ENCODE measurements around the gene GKN1. TPM values are rescaled to one million over a fixed set of nuclear protein-coding genes. Genes with fewer than 3 reads are reported as not detected.

Gene GKN1
- total RNA-seq, 1 experiment from 2014 or later: not detected

DNA sequence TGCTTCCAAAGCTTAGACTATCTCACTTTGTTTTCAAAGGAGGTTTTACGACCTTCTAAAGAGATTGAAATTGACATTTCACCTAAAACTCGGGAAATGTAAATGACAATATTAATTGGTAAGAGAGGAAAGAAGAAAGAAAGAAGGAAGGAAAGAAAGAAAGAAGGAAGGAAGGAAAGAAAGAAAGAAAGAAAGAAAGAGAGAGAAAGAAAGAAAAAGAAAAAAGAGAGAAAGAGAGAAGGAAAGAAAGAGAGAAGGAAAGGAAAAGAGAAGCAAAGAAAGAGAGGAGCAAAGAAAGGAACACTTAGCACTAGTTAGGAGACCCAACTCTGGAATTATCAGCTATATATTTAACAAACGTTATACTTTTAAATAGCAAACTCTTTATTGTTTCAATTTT, 3.7 kb downstream of the GKN1 start:
- no peaks in the 10 kb centered on the region for H3K9me3 ChIP-seq (ENCODE audit: low read depth, low read length, poor library complexity, severe bottlenecking)
- H3K27me3 ChIP-seq (replicated peaks; ENCODE audit: insufficient read depth, low read depth, low read length, poor library complexity): no peaks in the 10 kb centered on the region
- intact Hi-C loops (cut with micrococcal nuclease; ENCODE audit: unreplicated experiment): no loop called here
- H3K4me3 ChIP-seq (ENCODE audit: low read depth, low read length, poor library complexity, severe bottlenecking): no peak overlapping the region
- H3K27ac ChIP-seq (ENCODE audit: low read depth, low read length, poor library complexity, severe bottlenecking): no peak overlapping the region
- ChIA-PET CTCF (no interaction called here), POLR2A (ENCODE audit: low non-redundant PET) (no interaction called here)
- DNase-seq (ENCODE audit: low spot score): no peak
- BruUV-seq (replicated peaks): no TSS peak
- TF ChIP-seq, protein P1, sequence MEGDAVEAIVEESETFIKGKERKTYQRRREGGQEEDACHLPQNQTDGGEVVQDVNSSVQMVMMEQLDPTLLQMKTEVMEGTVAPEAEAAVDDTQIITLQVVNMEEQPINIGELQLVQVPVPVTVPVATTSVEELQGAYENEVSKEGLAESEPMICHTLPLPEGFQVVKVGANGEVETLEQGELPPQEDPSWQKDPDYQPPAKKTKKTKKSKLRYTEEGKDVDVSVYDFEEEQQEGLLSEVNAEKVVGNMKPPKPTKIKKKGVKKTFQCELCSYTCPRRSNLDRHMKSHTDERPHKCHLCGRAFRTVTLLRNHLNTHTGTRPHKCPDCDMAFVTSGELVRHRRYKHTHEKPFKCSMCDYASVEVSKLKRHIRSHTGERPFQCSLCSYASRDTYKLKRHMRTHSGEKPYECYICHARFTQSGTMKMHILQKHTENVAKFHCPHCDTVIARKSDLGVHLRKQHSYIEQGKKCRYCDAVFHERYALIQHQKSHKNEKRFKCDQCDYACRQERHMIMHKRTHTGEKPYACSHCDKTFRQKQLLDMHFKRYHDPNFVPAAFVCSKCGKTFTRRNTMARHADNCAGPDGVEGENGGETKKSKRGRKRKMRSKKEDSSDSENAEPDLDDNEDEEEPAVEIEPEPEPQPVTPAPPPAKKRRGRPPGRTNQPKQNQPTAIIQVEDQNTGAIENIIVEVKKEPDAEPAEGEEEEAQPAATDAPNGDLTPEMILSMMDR (conservative IDR thresholded peaks at IDR 0.05; ENCODE audit: low read depth, low read length): no peak
- no peak for TF ChIP-seq EZH2 (IDR thresholded peaks at IDR 0.05; ENCODE audit: borderline replicate concordance, low read depth, low read length, poor library complexity, severe bottlenecking)
- no peaks in the 10 kb centered on the region for H3K4me1 ChIP-seq (ENCODE audit: insufficient read depth, low read length, poor library complexity, severe bottlenecking)
- H3K36me3 ChIP-seq (ENCODE audit: insufficient read depth, low read length, poor library complexity, severe bottlenecking): no peaks in the 10 kb centered on the region

DNA sequence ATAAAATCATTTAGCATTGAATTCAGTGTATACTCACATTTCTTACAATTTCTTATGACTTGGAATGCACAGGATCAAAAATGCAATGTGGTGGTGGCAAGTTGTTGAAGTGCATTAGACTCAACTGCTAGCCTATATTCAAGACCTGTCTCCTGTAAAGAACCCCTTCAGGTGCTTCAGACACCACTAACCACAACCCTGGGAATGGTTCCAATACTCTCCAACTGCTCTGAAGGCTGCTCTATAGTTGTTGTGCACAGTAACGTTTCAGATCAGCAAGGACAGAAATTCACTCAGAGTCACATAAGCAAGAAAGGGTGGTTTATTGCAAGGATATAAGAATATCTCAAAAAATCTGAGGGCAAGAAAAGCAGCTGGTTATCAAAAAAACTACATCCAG, 6.5 kb downstream of the GKN1 start:
- H3K9me3 ChIP-seq (ENCODE audit: low read depth, low read length, poor library complexity, severe bottlenecking): no peaks in the 10 kb centered on the region
- H3K4me3 ChIP-seq (ENCODE audit: low read depth, low read length, poor library complexity, severe bottlenecking): no peak overlapping the region
- intact Hi-C loops (cut with micrococcal nuclease; ENCODE audit: unreplicated experiment): no loop called here
- no peak for DNase-seq (ENCODE audit: low spot score)
- ChIA-PET POLR2A (ENCODE audit: low non-redundant PET) (no interaction called here), CTCF (no interaction called here)
- no peaks in the 10 kb centered on the region for H3K36me3 ChIP-seq (ENCODE audit: insufficient read depth, low read length, poor library complexity, severe bottlenecking)
- no peak overlapping the region for H3K27ac ChIP-seq (ENCODE audit: low read depth, low read length, poor library complexity, severe bottlenecking)
- no peak for TF ChIP-seq EZH2 (IDR thresholded peaks at IDR 0.05; ENCODE audit: borderline replicate concordance, low read depth, low read length, poor library complexity, severe bottlenecking)
- TF ChIP-seq, protein P1 (conservative IDR thresholded peaks at IDR 0.05; ENCODE audit: low read depth, low read length): no peak
- no peaks in the 10 kb centered on the region for H3K27me3 ChIP-seq (replicated peaks; ENCODE audit: insufficient read depth, low read depth, low read length, poor library complexity)
- no TSS peak for BruUV-seq (replicated peaks)
- H3K4me1 ChIP-seq (ENCODE audit: insufficient read depth, low read length, poor library complexity, severe bottlenecking): no peaks in the 10 kb centered on the region

DNA sequence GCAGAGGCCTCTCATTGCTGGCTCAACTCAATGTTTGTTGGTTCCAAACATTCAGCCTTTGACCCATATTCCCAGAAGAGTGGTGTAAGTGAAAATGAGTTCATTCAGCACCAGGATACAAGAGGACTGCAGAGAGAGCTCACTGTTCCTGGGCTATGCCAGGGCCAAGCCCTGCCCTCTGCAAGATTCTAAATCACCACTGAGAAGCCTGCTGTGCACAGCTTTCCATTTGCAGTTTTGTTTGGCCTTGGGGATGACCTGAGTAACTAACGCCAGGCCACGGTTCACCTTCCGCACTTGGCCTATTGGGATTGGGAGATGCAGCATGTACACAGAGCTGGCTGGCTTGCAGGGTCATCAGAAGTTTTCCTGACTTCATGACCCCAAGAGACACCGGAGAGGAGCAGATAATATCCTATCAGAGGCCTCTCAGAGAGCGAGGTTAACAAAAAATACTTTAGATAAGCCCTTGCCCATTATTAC, 12.6 kb downstream of the GKN1 start:
- intact Hi-C loops (cut with micrococcal nuclease; ENCODE audit: unreplicated experiment): no loop called here
- Histone ChIP-seq H3K4me1 (ENCODE audit: insufficient read depth, low read length, poor library complexity, severe bottlenecking) (no peaks in the 10 kb centered on the region), H3K27ac (ENCODE audit: low read depth, low read length, poor library complexity, severe bottlenecking) (no peak overlapping the region), H3K27me3 (replicated peaks; ENCODE audit: insufficient read depth, low read depth, low read length, poor library complexity) (no peaks in the 10 kb centered on the region), H3K36me3 (ENCODE audit: insufficient read depth, low read length, poor library complexity, severe bottlenecking) (no peaks in the 10 kb centered on the region), H3K4me3 (ENCODE audit: low read depth, low read length, poor library complexity, severe bottlenecking) (no peak overlapping the region), H3K9me3 (ENCODE audit: low read depth, low read length, poor library complexity, severe bottlenecking) (no peaks in the 10 kb centered on the region)
- CTCF ChIA-PET: no interaction called here
- DNase-seq (ENCODE audit: low spot score): no peak
- no TSS peak for BruUV-seq (replicated peaks)
- POLR2A ChIA-PET (ENCODE audit: low non-redundant PET): no interaction called here
- TF ChIP-seq, protein P1 (conservative IDR thresholded peaks at IDR 0.05; ENCODE audit: low read depth, low read length): no peak
- no peak for TF ChIP-seq EZH2 (IDR thresholded peaks at IDR 0.05; ENCODE audit: borderline replicate concordance, low read depth, low read length, poor library complexity, severe bottlenecking)

Data from A673 (cell line).